Cerebellar cortex (tissue), 1 donor: ENCODE results near the gene GNAO1.

Source experiments
- DNase-seq: peaks from one replicate; pipeline ENCODE4 v3.0.0-alpha.2; 2015; ENCODE audit warnings: low spot score

The GNAO1 gene

GRCh38 chr16:56241596-56241995, 50.3 kb downstream of the GNAO1 start:
- DNase-seq: no peak

DNA sequence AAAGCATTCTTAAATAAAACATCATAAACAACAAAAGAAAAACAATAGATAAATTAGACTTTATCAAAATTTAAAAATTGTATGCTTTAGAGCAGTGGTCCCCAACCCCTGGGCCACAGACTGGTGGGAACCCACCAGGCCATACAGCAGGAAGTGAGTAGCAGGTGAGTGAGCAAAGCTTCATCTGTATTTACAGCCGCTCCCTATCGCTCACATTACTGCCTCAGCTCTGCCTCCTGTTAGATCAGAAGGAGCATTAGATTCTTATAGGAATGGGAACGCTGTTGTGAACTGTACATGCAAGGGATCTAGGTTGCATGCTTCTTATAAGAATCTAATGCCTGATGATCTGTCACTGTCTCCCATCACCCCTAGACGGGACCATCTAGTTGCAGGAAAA, 51.5 kb downstream of the GNAO1 start:
- DNase-seq: no peak

GRCh38 chr16:56244612-56245011, 53.3 kb downstream of the GNAO1 start:
- DNase-seq: no peak

- no peak for DNase-seq
These were observed 53.9 kb downstream of the GNAO1 start for GRCh38 chr16:56245197-56245596.

DNA sequence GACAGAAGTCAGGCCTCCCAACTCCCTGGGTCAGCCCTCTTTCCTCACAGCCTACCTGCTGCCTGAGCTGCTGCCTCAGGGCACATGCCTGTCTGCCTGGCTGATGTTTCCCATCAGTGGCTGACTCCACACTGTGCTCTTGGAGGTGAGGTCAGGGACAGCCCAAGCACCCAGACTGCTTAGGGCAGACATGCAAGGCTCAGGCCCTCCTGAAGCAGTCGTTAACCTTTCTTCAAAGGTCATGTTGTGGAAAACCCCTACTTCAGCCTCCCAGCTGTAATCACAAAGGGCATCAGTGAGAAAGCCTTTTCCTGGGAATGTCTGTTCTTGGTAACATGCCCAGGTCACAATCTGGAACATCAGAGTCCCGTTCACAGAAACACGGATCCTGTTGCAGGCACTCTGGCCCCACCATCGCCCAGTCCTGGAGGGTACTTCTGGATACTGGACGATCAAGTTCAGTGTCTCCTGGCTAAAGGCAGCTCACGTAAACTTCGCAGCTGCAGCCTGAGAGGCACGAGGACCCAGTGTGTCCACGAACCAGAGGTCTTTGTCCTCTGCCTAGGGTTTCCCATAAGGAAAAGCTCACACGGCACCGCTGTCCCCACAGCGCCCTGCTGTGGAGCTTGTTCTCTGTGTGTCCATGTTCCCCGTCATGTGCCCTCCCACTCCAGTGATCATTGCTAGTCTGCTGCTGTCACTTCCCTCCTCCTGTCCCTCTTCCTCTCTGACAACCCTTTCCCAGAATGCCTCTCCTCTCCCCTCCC, 54.9 kb downstream of the GNAO1 start:
- DNase-seq: peak; percentile 52

- no peak for DNase-seq
These were observed 55.7 kb downstream of the GNAO1 start for GRCh38 chr16:56247018-56247417.

DNA sequence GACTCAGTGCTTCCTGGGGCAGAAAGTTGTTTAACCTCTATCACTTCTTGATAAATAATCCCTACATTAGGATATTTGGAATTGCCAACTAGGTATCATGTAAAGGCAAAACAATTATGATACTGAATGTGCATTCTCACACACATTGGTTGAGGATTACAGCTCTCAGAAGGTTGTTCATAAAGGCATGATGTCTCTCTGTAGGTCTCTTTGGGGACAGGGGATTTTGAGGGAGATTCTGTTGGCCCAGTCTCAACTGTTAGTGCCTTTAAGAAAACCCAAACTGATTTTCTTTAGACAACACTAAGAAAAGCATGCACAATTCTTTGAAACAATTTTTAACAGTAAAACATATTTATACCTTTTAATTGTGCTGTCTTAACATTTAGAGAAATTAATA, 56.5 kb downstream of the GNAO1 start:
- DNase-seq: no peak

DNA sequence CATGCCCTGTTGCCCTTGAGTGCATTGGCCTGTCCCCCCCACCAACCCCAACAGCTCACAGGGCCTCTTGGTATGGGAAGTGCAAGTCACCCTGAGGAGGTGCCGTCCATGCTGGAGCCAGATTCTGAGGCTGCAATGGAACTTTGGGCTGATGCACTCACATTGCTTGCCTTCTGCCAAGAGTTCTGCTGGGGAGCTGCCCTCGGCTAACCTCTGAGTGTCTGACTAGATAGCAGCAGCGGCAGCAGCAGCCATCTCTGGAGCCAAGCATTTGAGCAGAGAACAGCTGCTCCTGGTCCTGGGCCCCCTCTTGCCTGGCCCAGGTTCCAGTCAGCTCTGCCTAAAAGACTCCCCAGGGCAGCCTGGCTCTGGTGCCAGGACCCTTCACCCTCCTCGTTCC, 61.5 kb downstream of the GNAO1 start:
- no peak for DNase-seq

GRCh38 chr16:56255904-56256303, 64.6 kb downstream of the GNAO1 start:
- no peak for DNase-seq

DNA sequence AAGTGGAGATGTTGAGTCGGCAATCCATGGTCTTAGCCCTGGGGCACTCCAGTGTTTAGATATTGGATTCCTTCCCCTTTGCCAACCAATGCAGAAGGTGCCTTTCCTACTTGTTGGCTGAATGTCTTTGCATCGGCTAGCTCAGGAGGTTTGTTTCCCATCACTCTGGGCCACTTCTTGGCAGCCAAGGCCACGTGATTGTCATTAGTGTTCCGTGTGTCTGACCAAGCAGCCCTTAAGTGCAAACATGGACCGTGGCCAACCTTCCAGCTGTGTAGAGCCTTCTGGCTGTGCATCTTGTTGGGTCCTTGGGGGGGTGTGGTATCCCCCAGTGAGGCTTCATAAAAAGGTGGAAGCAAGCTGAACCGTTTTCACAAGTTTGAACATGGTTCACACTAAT, 66.0 kb downstream of the GNAO1 start:
- DNase-seq: no peak

- peak; percentile 68 for DNase-seq
These were observed 66.5 kb downstream of the GNAO1 start for GRCh38 chr16:56257666-56258342.

DNA sequence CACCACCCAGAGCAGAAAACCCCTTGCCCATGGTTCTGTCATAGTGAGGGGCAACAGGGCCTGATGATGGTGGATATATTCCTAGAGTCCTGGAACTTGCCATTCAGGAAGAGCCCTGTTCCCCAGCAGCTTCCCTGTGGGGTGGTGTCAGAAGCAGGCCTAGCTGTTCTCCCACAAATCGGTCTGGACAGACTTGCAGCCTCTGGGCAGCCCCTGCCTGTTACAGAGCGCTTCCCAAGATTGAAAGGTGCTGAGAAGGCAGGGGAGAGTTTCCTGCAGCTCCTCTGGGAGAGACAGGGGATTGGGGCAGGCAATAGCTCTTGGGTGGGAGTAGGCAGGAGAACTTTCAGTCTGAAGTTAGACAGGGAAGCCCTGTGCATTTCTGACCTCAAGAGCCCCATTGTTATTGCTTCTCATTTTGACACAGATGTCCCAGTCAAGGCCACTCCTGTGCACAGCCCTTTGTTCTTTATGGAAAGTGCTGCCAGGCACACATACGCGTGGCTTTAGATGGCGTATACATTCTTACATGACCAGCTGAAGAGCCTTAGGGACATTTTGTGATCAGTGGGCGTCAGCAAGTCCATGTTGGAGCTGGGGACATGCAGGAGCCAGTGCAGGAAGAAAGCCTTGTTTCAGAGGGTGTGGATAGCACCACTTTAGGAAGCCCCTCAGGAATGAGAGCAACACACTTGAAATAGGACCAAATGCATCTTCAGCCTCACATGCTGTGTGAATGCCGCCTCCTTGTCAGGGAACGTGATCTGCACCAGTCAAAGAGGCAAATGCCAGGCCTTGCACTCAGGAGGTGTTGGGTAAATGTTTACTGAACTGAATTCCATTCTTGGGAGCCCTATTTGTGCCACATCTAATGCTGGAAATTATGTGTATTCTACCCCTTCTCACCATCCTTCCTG, 67.5 kb downstream of the GNAO1 start:
- DNase-seq: no peak

- no peak for DNase-seq
These were observed 68.1 kb downstream of the GNAO1 start for GRCh38 chr16:56259425-56259779.

- no peak for DNase-seq
These were observed 69.3 kb downstream of the GNAO1 start for GRCh38 chr16:56260378-56261160.

DNA sequence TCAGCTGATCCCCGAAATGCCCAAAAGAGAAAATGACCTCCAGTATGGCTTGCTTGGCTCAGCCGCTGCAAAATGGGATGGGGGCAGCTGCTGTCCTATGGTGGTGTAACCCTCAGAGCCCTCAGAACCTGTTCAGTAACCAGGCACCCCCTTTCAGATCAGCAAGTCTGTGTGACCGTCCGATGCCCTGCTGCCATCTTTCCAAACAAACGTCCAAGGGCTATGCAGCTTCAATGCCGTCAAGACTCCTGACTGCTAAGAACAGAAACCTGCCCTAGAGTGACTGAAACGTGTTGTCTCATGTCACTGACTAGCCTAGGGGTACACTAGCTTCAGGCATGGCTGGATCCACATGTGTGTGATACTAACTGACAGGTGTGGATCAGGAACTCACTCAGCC, 70.4 kb downstream of the GNAO1 start:
- no peak for DNase-seq

- DNase-seq: no peak
These were observed 70.9 kb downstream of the GNAO1 start for GRCh38 chr16:56262148-56262547.

DNA sequence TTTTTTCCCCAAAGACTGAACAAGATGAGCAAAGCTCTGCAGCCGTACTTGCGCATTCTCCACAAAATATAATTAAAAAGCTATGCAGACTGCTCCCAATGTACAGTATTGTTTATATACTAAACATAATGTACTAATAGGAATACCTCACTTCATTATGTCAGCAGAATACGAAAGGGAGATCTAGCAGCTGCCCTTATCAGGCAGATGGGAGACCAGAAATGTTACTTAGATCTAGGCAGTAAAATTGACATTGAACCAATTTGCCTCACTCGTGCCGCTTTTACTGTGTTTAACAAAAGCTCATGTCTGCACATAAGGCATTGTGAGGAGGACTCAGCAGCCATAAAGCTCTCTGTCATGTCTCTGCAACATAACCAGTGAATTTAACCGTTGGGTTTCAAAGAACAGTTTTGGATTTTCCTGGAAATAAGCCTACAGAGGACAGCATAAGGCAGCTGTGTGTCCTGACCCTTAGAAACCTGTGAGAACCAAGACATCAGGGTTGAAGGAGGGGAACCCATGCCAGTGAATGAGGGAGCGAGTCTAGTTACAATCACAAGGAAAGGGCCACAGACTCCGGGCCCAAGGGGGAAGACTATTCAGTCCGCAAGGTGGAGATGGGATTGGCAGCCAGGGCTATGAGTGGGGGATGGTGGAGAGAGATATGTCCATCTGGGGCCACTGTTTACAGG, 71.4 kb downstream of the GNAO1 start:
- DNase-seq: no peak

- no peak for DNase-seq
These were observed 72.7 kb downstream of the GNAO1 start for GRCh38 chr16:56263711-56264608.

GRCh38 chr16:56264609-56264972, 73.3 kb downstream of the GNAO1 start:
- no peak for DNase-seq

DNA sequence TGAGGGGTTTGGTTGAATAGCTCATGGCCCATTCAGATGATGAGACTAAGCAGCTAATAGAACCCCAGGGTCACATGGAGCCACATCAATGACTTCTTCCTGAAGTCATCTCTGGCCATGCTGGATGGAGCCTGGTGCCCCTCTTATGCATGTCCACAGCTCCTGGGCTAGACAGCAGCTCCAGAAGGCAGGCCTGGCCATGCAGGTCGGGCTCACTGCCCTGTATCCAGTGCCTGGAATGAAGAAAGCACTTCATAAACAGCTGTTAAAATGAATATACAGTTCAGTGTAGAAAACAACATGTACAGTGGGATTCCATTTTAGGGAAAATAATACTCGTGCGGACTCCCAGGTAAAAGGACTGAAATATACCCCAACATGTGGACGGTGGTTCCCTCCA, 73.9 kb downstream of the GNAO1 start:
- DNase-seq: no peak
